Endothelial cell of umbilical vein (primary cell): Measurements from ENCODE around the gene CCL2. TPM values are rescaled to one million over a fixed set of nuclear protein-coding genes. Genes with fewer than 3 reads are reported as not detected.

ENCODE experiments used
- BruUV-seq: library from RNA; stranded (reverse); fragments of 400-500 nt; replicated peaks from 2 replicates; lab custom pipeline; 2021; lab: Mats Ljungman, UMichigan
- CTCF ChIA-PET: fragments of 300-600, 350-600 bp; sonication (Branson Sonifier 250); formaldehyde crosslinking; loops from one replicate; lab custom pipeline; 2021; ENCODE audit warnings: antibody characterized with exemption, inconsistent platforms; lab: Charles Lee
- POLR2A ChIA-PET: fragments of 300-600, 350-600 bp; sonication (Branson Sonifier 250); formaldehyde crosslinking; loops from one replicate; lab custom pipeline; 2021; ENCODE audit warnings: antibody characterized with exemption, inconsistent platforms; lab: Charles Lee
- DNase-seq: peaks from one replicate; pipeline ENCODE4 v3.0.0-alpha.2; 2011; ENCODE audit warnings: low read depth, low spot score
- FAIRE-seq: peaks from 2 replicates; lab custom pipeline; 2011; peaks lifted over from hg19 to GRCh38; lab: Jason Lieb, UNC
- H2AFZ ChIP-seq: 2 replicates; pipeline ENCODE4 v1.6.0; 2012; ENCODE audit warnings: low read depth, low read length, control low read depth, inconsistent platforms
- H3K27ac ChIP-seq: 2 replicates; pipeline ENCODE4 v1.5.1; 2011; ENCODE audit warnings: low read depth, mild to moderate bottlenecking, control low read depth, low read length, moderate library complexity; ENCODE audit not compliant: insufficient read depth
- H3K27me3 ChIP-seq, 2 experiments: 2 replicates each; pipeline versions ENCODE4 v1.6.0 to v1.6.1; 2011; ENCODE audit warnings: low read length in 2 of 2, mixed read lengths in 1 of 2; ENCODE audit not compliant: control insufficient read depth in 2 of 2, insufficient read depth in 2 of 2
- H3K36me3 ChIP-seq, 2 experiments: 2 replicates in 1 of 2; 3 replicates in 1 of 2; pipeline ENCODE4 v1.5.1; 2011; ENCODE audit warnings: low read length in 2 of 2, mild to moderate bottlenecking in 1 of 2, moderate library complexity in 1 of 2; ENCODE audit not compliant: control insufficient read depth in 2 of 2, insufficient read depth in 2 of 2; ENCODE audit errors: extremely low read depth in 1 of 2
- H3K4me1 ChIP-seq: 3 replicates; pipeline ENCODE4 v1.5.1; 2011; ENCODE audit warnings: mild to moderate bottlenecking, low read length; ENCODE audit not compliant: control insufficient read depth, insufficient read depth; ENCODE audit errors: extremely low read depth
- H3K4me2 ChIP-seq: 2 replicates; pipeline ENCODE4 v1.6.1; 2011; ENCODE audit warnings: low read length, control low read depth, mixed read lengths; ENCODE audit not compliant: insufficient read depth
- H3K4me3 ChIP-seq, 3 experiments: fragments of 200-600 bp in 1 of 3; sonication (generic), shearing (Covaris generic) in 1 of 3; replicated peaks in 1 of 3; 2 replicates each; pipeline ENCODE4 v1.5.1; 2011 to 2016; ENCODE audit warnings: control low read depth in 3 of 3, low read length in 3 of 3, mild to moderate bottlenecking in 2 of 3, inconsistent platforms in 1 of 3, low read depth in 1 of 3, moderate library complexity in 1 of 3; ENCODE audit not compliant: insufficient read depth in 1 of 3
- H3K79me2 ChIP-seq: 2 replicates; pipeline ENCODE4 v1.6.0; 2012; ENCODE audit warnings: low read length, inconsistent platforms; ENCODE audit not compliant: control insufficient read depth, insufficient read depth
- H3K9ac ChIP-seq: replicated peaks from 2 replicates; pipeline ENCODE3; 2011; ENCODE audit warnings: low read length, control low read depth; ENCODE audit not compliant: insufficient read depth; ENCODE audit errors: extremely low read depth
- H3K9me1 ChIP-seq: replicated peaks from 3 replicates; pipeline ENCODE4 v1.6.0; 2011; ENCODE audit warnings: mild to moderate bottlenecking, low read length; ENCODE audit not compliant: control insufficient read depth, insufficient read depth; ENCODE audit errors: extremely low read depth
- H3K9me3 ChIP-seq: replicated peaks from 2 replicates; pipeline ENCODE4 v1.5.1; 2012; ENCODE audit warnings: low read length, inconsistent platforms; ENCODE audit not compliant: control insufficient read depth, insufficient read depth
- H4K20me1 ChIP-seq: replicated peaks from 2 replicates; pipeline ENCODE3; 2011; ENCODE audit warnings: mild to moderate bottlenecking, low read length; ENCODE audit not compliant: control insufficient read depth, insufficient read depth; ENCODE audit errors: extremely low read depth
- CTCF ChIP-seq, 2 donors: IDR thresholded peaks; 1 replicate in 1 of 2; 2 replicates in 1 of 2; pipeline ENCODE4 v1.5.1; 2011; ENCODE audit warnings: low read length in 2 of 2, mild to moderate bottlenecking in 2 of 2, moderate library complexity in 2 of 2, control low read depth in 1 of 2, inconsistent platforms in 1 of 2, low read depth in 1 of 2; ENCODE audit not compliant: insufficient read depth in 1 of 2; ENCODE audit errors: extremely low read depth in 1 of 2
- EZH2 ChIP-seq: IDR thresholded peaks from 2 replicates; pipeline ENCODE4 v1.6.1; 2012; ENCODE audit warnings: borderline replicate concordance, low read depth, mild to moderate bottlenecking, moderate library complexity, low read length, inconsistent platforms; ENCODE audit not compliant: severe bottlenecking
- FOS ChIP-seq: IDR thresholded peaks from 2 replicates; pipeline ENCODE4 v1.6.1; 2011; ENCODE audit warnings: mild to moderate bottlenecking, low read length, moderate library complexity, borderline replicate concordance; ENCODE audit not compliant: insufficient read depth
- JUN ChIP-seq: IDR thresholded peaks from 2 replicates; pipeline ENCODE4 v1.6.1; 2011; ENCODE audit warnings: borderline replicate concordance, low read depth; ENCODE audit not compliant: insufficient read length, insufficient read depth
- MAX ChIP-seq: IDR thresholded peaks from 2 replicates; pipeline ENCODE4 v1.6.1; 2011; ENCODE audit not compliant: insufficient read depth, insufficient read length
- MYC ChIP-seq: IDR thresholded peaks from one replicate; pipeline ENCODE4 v1.6.1; 2011; ENCODE audit warnings: mild to moderate bottlenecking, low read depth, low read length
- POLR2A ChIP-seq: IDR thresholded peaks from 2 replicates; pipeline ENCODE4 v1.6.1; 2012; ENCODE audit warnings: low read depth, mild to moderate bottlenecking, control low read depth, low read length
- POLR2AphosphoS5 ChIP-seq: IDR thresholded peaks from 2 replicates; pipeline ENCODE4 v1.6.1; 2012; ENCODE audit warnings: low read depth, mild to moderate bottlenecking, control low read depth, low read length, moderate library complexity; ENCODE audit not compliant: insufficient read depth
- dilution Hi-C: fragments of 300-500 bp; cut with MboI; formaldehyde crosslinking; loops from one replicate; pipeline ENCODE4 v1.15.0; 2019; ENCODE audit warnings: low sequenced_read_pairs; ENCODE audit not compliant: extremely low pct_ligation_motif_present
- intact Hi-C: fragments of 100-400 bp; cut with micrococcal nuclease; formaldehyde crosslinking; loops from one replicate; pipeline ENCODE4 v1.10.0; 2022
- polyA plus RNA-seq, 4 experiments: library from polyadenylated mRNA; depleted of rRNA in 3 of 4; stranded (reverse) in 3 of 4; unstranded in 1 of 4; fragments of >200 nt; gene quantifications; 2 replicates each; pipeline versions ENCODE4 v1.2.1 to v1.2.3, GENCODE V29; 2011 to 2012; ENCODE audit warnings: missing spikeins in 1 of 4
- total RNA-seq: library from RNA; stranded (reverse); gene quantifications from 2 replicates; pipeline ENCODE4 v1.2.3, GENCODE V29; 2021

Gene CCL2
- total and polyA plus RNA-seq, 2 donors (not counting 3 experiments of a cell fraction or from before 2014, with no cell fraction given): 238 to 599 TPM

- H2AFZ ChIP-seq: no peak overlapping the region
- H3K9me1 ChIP-seq: no peaks in the 10 kb centered on the region
- H3K4me2 ChIP-seq: no peak overlapping the region
- peaks cover 54% of the 10 kb centered on the region for H3K4me1 ChIP-seq
- H3K27me3 ChIP-seq: no peaks in the 10 kb centered on the region
- no peaks in the 10 kb centered on the region for H3K36me3 ChIP-seq
- TF ChIP-seq POLR2A (no peak), MYC (no peak), CTCF (IDR thresholded peaks at IDR 0.05; ENCODE audit: extremely low read depth in 1 of 2, insufficient read depth in 1 of 2, low read depth in 1 of 2, low read length in 2 of 2) (no peak), JUN (no peak), EZH2 (no peak), MAX (no peak), POLR2AphosphoS5 (no peak), FOS (no peak)
- FAIRE-seq (peak; percentile 87), DNase-seq (peak; percentile 97)
- no TSS peak for BruUV-seq
- POLR2A ChIA-PET: interaction anchor here (1.3 to 1.5 kb wide), 4 partner anchors 13 to 126 kb away, joined by 3 to 12 read pairs (median 8); partner anchors contain the start of gene CCL2
- peak overlapping the region; percentile 78 for H3K27ac ChIP-seq
- H3K9ac ChIP-seq: peak overlapping the region; percentile 38
- intact Hi-C loops (loop anchor here (1.0 kb wide), 4 partner anchors 58 to 126 kb away; no protein-coding TSS in a partner anchor), dilution Hi-C loops (no loop called here)
- H3K9me3 ChIP-seq: no peaks in the 10 kb centered on the region
- H3K4me3 ChIP-seq: no peak overlapping the region
- H3K79me2 ChIP-seq: no peaks in the 10 kb centered on the region
- CTCF ChIA-PET: interaction anchor here (0.9 to 3.6 kb wide), 11 partner anchors 8 to 125 kb away, joined by 3 to 51 read pairs (median 3); partner anchors contain the start of genes CCL2 and CCL7
- no peaks in the 10 kb centered on the region for H4K20me1 ChIP-seq
These were observed 19.6 kb upstream of the CCL2 start for GRCh38 chr17:34235389-34236028.
